Aorta (tissue), 5 donors: ENCODE measurements around the gene C1QTNF6. TPM values are rescaled to one million over a fixed set of nuclear protein-coding genes. Genes with fewer than 3 reads are reported as not detected.

Experiments used
- ATAC-seq: fragments of 200-7000 bp; cut with Tn5 transposase; one replicate; pipeline ENCODE4 v1.9.1; 2022; ENCODE audit warnings: moderate library complexity; ENCODE audit not compliant: low FRiP score
- DNase-seq, 2 donors: peaks; one replicate each; pipeline ENCODE4 v3.0.0-alpha.2; 2020
- H3K27ac ChIP-seq, 2 donors: one replicate each; pipeline ENCODE4 v1.5.1; 2013; ENCODE audit warnings: low read length in 2 of 2, mild to moderate bottlenecking in 2 of 2, moderate library complexity in 2 of 2, control low read depth in 1 of 2, inconsistent platforms in 1 of 2, low read depth in 1 of 2
- H3K27me3 ChIP-seq, 2 donors: one replicate each; pipeline ENCODE4 v1.6.1; 2013; ENCODE audit warnings: control low read depth in 1 of 2, low read length in 1 of 2, mild to moderate bottlenecking in 1 of 2, moderate library complexity in 1 of 2; ENCODE audit not compliant: insufficient read depth in 2 of 2, control insufficient read depth in 1 of 2
- H3K36me3 ChIP-seq, 2 donors: one replicate each; pipeline ENCODE4 v1.6.1; 2013; ENCODE audit warnings: control low read depth in 1 of 2, low read length in 1 of 2, mild to moderate bottlenecking in 1 of 2; ENCODE audit not compliant: insufficient read depth in 2 of 2, control insufficient read depth in 1 of 2
- H3K4me1 ChIP-seq, 2 donors: one replicate each; pipeline ENCODE4 v1.6.1; 2013; ENCODE audit warnings: low read length in 2 of 2, control low read depth in 1 of 2, mild to moderate bottlenecking in 1 of 2, moderate library complexity in 1 of 2; ENCODE audit not compliant: insufficient read depth in 2 of 2, control insufficient read depth in 1 of 2
- H3K4me3 ChIP-seq, 2 donors: one replicate each; pipeline ENCODE4 v1.5.1; 2013; ENCODE audit warnings: low read length in 2 of 2, control low read depth in 1 of 2, mild to moderate bottlenecking in 1 of 2
- H3K9me3 ChIP-seq: one replicate; pipeline ENCODE4 v1.6.1; 2013; ENCODE audit warnings: mild to moderate bottlenecking, low read length; ENCODE audit not compliant: control insufficient read depth
- WGBS, 2 donors: extraction: QIAGEN DNeasy Blood & Tissue Kit; methylation state at CpG; one replicate each; pipeline ENCODE4 v1.1.7; 2013; 5-methylcytosine and 5-hydroxymethylcytosine counted together
- intact Hi-C, 2 donors: fragments of 100-400 bp; cut with DNase I; formaldehyde crosslinking; loops; one replicate each; pipeline versions ENCODE4 v1.14.2 to v1.15.0; 2022
- polyA plus RNA-seq, 2 donors: library from polyadenylated mRNA; stranded (reverse); fragments of 200-250 nt; gene quantifications; one replicate each; pipeline ENCODE4 v1.2.3, GENCODE V29; 2013
- total RNA-seq, 2 donors: library from RNA; stranded (reverse); fragmentation: NEBNext Ultra II Directional; extraction: Animal tissue kit (Norgen Biotek cat#: 25700); gene quantifications; one replicate each; pipeline ENCODE4 v1.2.1, GENCODE V29; 2021
- donor health status: healthy with polysubstance abuse.
- donor health status: Bipolar disorder and iron deficiency.
- donor health status: DM: no; HTN: no; CAD: no.
- donor health status: DM: no; HTN: no; CAD: no.
- donor health status: DM: yes; HTN: yes; CAD: no.

The C1QTNF6 gene
- total and polyA plus RNA-seq, 4 donors, result 2.4 to 11.9 (median 5.1) TPM

GRCh38 chr22:37210041-37210803 lies 22.2 kb upstream of the C1QTNF6 start:
- no peaks in the 10 kb centered on the region for H3K36me3 ChIP-seq
- H3K27ac ChIP-seq, result no peak overlapping the region
- H3K27me3 ChIP-seq, result no peaks in the 10 kb centered on the region
- 69 to 74% methylated on average over 15 of the region's 15 CpGs for WGBS, 2 donors
- H3K4me3 ChIP-seq, result no peak overlapping the region
- intact Hi-C loops, result no loop called here
- no peaks in the 10 kb centered on the region for H3K9me3 ChIP-seq
- no peaks in the 10 kb centered on the region for H3K4me1 ChIP-seq
- ATAC-seq, result no peak
- DNase-seq, result peak in 1 of 2 donors; percentile 55

GRCh38 chr22:37209140-37209845 lies 21.2 kb upstream of the C1QTNF6 start:
- WGBS, 2 donors, result 79 to 88% methylated on average over 9 of the region's 9 CpGs
- Histone ChIP-seq H3K9me3 (no peaks in the 10 kb centered on the region), H3K4me1 (no peaks in the 10 kb centered on the region), H3K4me3 (no peak overlapping the region), H3K36me3 (no peaks in the 10 kb centered on the region), H3K27me3 (no peaks in the 10 kb centered on the region), H3K27ac (no peak overlapping the region)
- DNase-seq (peak in 1 of 2 donors; percentile 42), ATAC-seq (no peak)
- intact Hi-C loops, result no loop called here

- Histone ChIP-seq H3K9me3 (no peaks in the 10 kb centered on the region), H3K27me3 (no peaks in the 10 kb centered on the region), H3K4me3 (no peak overlapping the region), H3K27ac (no peak overlapping the region), H3K4me1 (no peaks in the 10 kb centered on the region), H3K36me3 (no peaks in the 10 kb centered on the region)
- WGBS, 2 donors, result 91 to 92% methylated on average over 7 of the region's 7 CpGs
- no peak for ATAC-seq
- peak in 1 of 2 donors; percentile 43 for DNase-seq
- intact Hi-C loops, result no loop called here
Measured at GRCh38 chr22:37208401-37209139, 20.5 kb upstream of the C1QTNF6 start.

- H3K4me1 ChIP-seq, result no peaks in the 10 kb centered on the region
- ATAC-seq (no peak), DNase-seq (peak in 1 of 2 donors; percentile 49)
- no peaks in the 10 kb centered on the region for H3K36me3 ChIP-seq
- H3K4me3 ChIP-seq, result no peak overlapping the region
- intact Hi-C loops, result no loop called here
- H3K27ac ChIP-seq, result no peak overlapping the region
- 87 to 88% methylated on average over 7 of the region's 7 CpGs for WGBS, 2 donors
- no peaks in the 10 kb centered on the region for H3K27me3 ChIP-seq
- no peaks in the 10 kb centered on the region for H3K9me3 ChIP-seq
Measured at GRCh38 chr22:37207981-37208380, 19.9 kb upstream of the C1QTNF6 start.

GRCh38 chr22:37206841-37207821 lies 19.1 kb upstream of the C1QTNF6 start:
- ATAC-seq, result no peak
- H3K9me3 ChIP-seq, result no peaks in the 10 kb centered on the region
- WGBS, 2 donors, result 87 to 91% methylated on average over 70 to 71 of the region's 71 CpGs

GRCh38 chr22:37206118-37206840 lies 18.2 kb upstream of the C1QTNF6 start:
- Histone ChIP-seq H3K4me3 (no peak overlapping the region), H3K27me3 (no peaks in the 10 kb centered on the region), H3K27ac (no peak overlapping the region), H3K9me3 (no peaks in the 10 kb centered on the region), H3K4me1 (no peaks in the 10 kb centered on the region), H3K36me3 (no peaks in the 10 kb centered on the region)
- DNase-seq (peak; percentile 33 to 62), ATAC-seq (no peak)
- 89% methylated on average over 16 of the region's 16 CpGs for WGBS, 2 donors
- intact Hi-C loops, result no loop called here

More at GRCh38 chr22:37206841-37207821, 19.1 kb upstream of the C1QTNF6 start:
- H3K36me3 ChIP-seq, result no peaks in the 10 kb centered on the region
- no peaks in the 10 kb centered on the region for H3K4me1 ChIP-seq
- peak; percentile 43 to 70 for DNase-seq
- no peaks in the 10 kb centered on the region for H3K27me3 ChIP-seq
- intact Hi-C loops, result no loop called here
- no peak overlapping the region for H3K4me3 ChIP-seq
- H3K27ac ChIP-seq, result no peak overlapping the region

GRCh38 chr22:37205046-37205445 lies 17.0 kb upstream of the C1QTNF6 start:
- H3K36me3 ChIP-seq, result no peaks in the 10 kb centered on the region

More at GRCh38 chr22:37205046-37205445, 17.0 kb upstream of the C1QTNF6 start:
- Histone ChIP-seq H3K9me3 (no peaks in the 10 kb centered on the region), H3K4me3 (no peak overlapping the region), H3K27ac (no peak overlapping the region), H3K4me1 (no peaks in the 10 kb centered on the region), H3K27me3 (no peaks in the 10 kb centered on the region)
- intact Hi-C loops, result no loop called here
- ATAC-seq (no peak), DNase-seq (peak; percentile 36 to 43)
- WGBS, 2 donors, result 93 to 98% methylated on average over 5 of the region's 5 CpGs
